GM23338 (cell line): ENCODE results near the gene PLCH2. TPM values are rescaled to one million over a fixed set of nuclear protein-coding genes. Genes with fewer than 3 reads are reported as not detected.

Experiments used
- ATAC-seq: fragments of 200-7000 bp; cut with Tn5 transposase; 3 replicates; pipeline ENCODE4 v1.9.1; 2020
- DNase-seq: peaks from one replicate; pipeline ENCODE4 v3.0.0-alpha.2; 2015; ENCODE audit warnings: low spot score
- H2AFZ ChIP-seq: fragments of 200-600 bp; sonication (generic); 2 replicates; pipeline ENCODE4 v1.8.0; 2016; ENCODE audit warnings: antibody characterized with exemption, mild to moderate bottlenecking, moderate library complexity
- H3F3A ChIP-seq: fragments of 200-600 bp; sonication (generic); replicated peaks from 2 replicates; pipeline ENCODE4 v1.8.0; 2017; ENCODE audit warnings: antibody characterized with exemption, mixed run types, low read depth
- H3K27ac ChIP-seq: fragments of 200-600 bp; sonication (generic); 2 replicates; pipeline ENCODE4 v1.6.1; 2016; ENCODE audit warnings: low read depth
- H3K27me3 ChIP-seq: fragments of 200-600 bp; sonication (generic); 2 replicates; pipeline ENCODE4 v1.8.0; 2016; ENCODE audit warnings: mild to moderate bottlenecking, mixed run types, moderate library complexity; ENCODE audit not compliant: insufficient read depth
- H3K36me3 ChIP-seq: fragments of 200-600 bp; sonication (generic); 2 replicates; pipeline ENCODE4 v1.8.0; 2016; ENCODE audit warnings: mild to moderate bottlenecking; ENCODE audit not compliant: insufficient read depth
- H3K4me1 ChIP-seq: fragments of 200-600 bp; sonication (generic); 2 replicates; pipeline ENCODE4 v1.8.0; 2016; ENCODE audit warnings: mild to moderate bottlenecking, moderate library complexity; ENCODE audit not compliant: insufficient read depth
- H3K4me2 ChIP-seq: fragments of 200-600 bp; sonication (generic); 2 replicates; pipeline ENCODE4 v1.7.1; 2017; ENCODE audit warnings: mixed run types
- H3K4me3 ChIP-seq: fragments of 200-600 bp; sonication (generic); 2 replicates; pipeline ENCODE4 v1.6.1; 2016; ENCODE audit warnings: mixed run types
- H3K79me2 ChIP-seq: fragments of 200-600 bp; sonication (generic); replicated peaks from 2 replicates; pipeline ENCODE4 v1.8.0; 2017; ENCODE audit warnings: mild to moderate bottlenecking; ENCODE audit not compliant: insufficient read depth
- H3K9me2 ChIP-seq: fragments of 200-600 bp; sonication (generic); 2 replicates; pipeline ENCODE4 v1.8.0; 2017; ENCODE audit not compliant: insufficient read depth
- H4K20me1 ChIP-seq: fragments of 200-600 bp; sonication (generic); replicated peaks from 2 replicates; pipeline ENCODE4 v1.8.0; 2017; ENCODE audit warnings: mild to moderate bottlenecking; ENCODE audit not compliant: insufficient read depth
- H3K27ac Mint-ChIP-seq: 2 replicates; pipeline ENCODE4 v1.8.0; 2020; ENCODE audit warnings: inconsistent platforms, mild to moderate bottlenecking, moderate library complexity, mixed read lengths
- H3K27me3 Mint-ChIP-seq: 3 replicates; pipeline ENCODE4 v1.8.0; 2022; ENCODE audit warnings: low read depth, mild to moderate bottlenecking, moderate library complexity, mixed read lengths, inconsistent platforms; ENCODE audit not compliant: insufficient read depth, poor library complexity
- H3K36me3 Mint-ChIP-seq: 3 replicates; pipeline ENCODE4 v1.8.0; 2021; ENCODE audit warnings: low read depth, mild to moderate bottlenecking, inconsistent platforms, moderate library complexity, mixed read lengths
- H3K4me1 Mint-ChIP-seq: 3 replicates; pipeline ENCODE4 v1.8.0; 2020; ENCODE audit warnings: mild to moderate bottlenecking, inconsistent platforms, mixed read lengths
- H3K4me3 Mint-ChIP-seq: 3 replicates; pipeline ENCODE4 v1.8.0; 2021; ENCODE audit warnings: moderate library complexity, mild to moderate bottlenecking, inconsistent platforms, mixed read lengths
- H3K9me3 Mint-ChIP-seq: 3 replicates; pipeline ENCODE4 v1.8.0; 2020; ENCODE audit warnings: moderate library complexity, mild to moderate bottlenecking, inconsistent platforms, mixed read lengths
- CREB1 ChIP-seq: fragments of 250-450 bp; sonication (Bioruptor Pico); IDR thresholded peaks from 2 replicates; pipeline ENCODE4 v1.5.0; 2020; ENCODE audit warnings: low read depth, mild to moderate bottlenecking, moderate library complexity
- CTCF ChIP-seq, 2 experiments: fragments of 200-600 bp in 1 of 2; sonication (generic) in 1 of 2; conservative IDR thresholded peaks; 2 replicates each; pipeline versions ENCODE4 v1.5.1 to v1.6.1; 2016 to 2017; ENCODE audit warnings: antibody characterized with exemption in 2 of 2, low read depth in 2 of 2, mild to moderate bottlenecking in 2 of 2, moderate library complexity in 1 of 2
- ETS1 ChIP-seq: IDR thresholded peaks from 2 replicates; pipeline ENCODE4 v1.6.1; 2016; ENCODE audit warnings: antibody characterized with exemption
- EZH2 ChIP-seq: fragments of 200-600 bp; sonication (generic); IDR thresholded peaks from one replicate; pipeline ENCODE4 v1.8.0; 2017; ENCODE audit warnings: antibody characterized with exemption, mild to moderate bottlenecking, low read depth; ENCODE audit not compliant: unreplicated experiment
- EZH2phosphoT487 ChIP-seq: fragments of 200-600 bp; sonication (generic); IDR thresholded peaks from one replicate; pipeline ENCODE4 v1.8.1; 2018; ENCODE audit warnings: antibody characterized with exemption; ENCODE audit not compliant: unreplicated experiment
- JUNB ChIP-seq: IDR thresholded peaks from one replicate; pipeline ENCODE4 v1.6.1; 2016; ENCODE audit warnings: antibody characterized with exemption; ENCODE audit not compliant: unreplicated experiment
- NANOG ChIP-seq: IDR thresholded peaks from 2 replicates; pipeline ENCODE4 v1.6.1; 2016; ENCODE audit warnings: antibody characterized with exemption, borderline replicate concordance
- POLR2AphosphoS5 ChIP-seq: IDR thresholded peaks from 2 replicates; pipeline ENCODE4 v1.6.1; 2016; ENCODE audit warnings: antibody characterized with exemption, low read depth
- REST ChIP-seq: IDR thresholded peaks from one replicate; pipeline ENCODE4 v1.6.1; 2018; ENCODE audit warnings: antibody characterized with exemption; ENCODE audit not compliant: unreplicated experiment
- STAT1 ChIP-seq: IDR thresholded peaks from one replicate; pipeline ENCODE4 v1.6.1; 2016; ENCODE audit warnings: antibody characterized with exemption; ENCODE audit not compliant: unreplicated experiment
- ZNF114 ChIP-seq: fragments of 250-450 bp; sonication (Bioruptor Pico); IDR thresholded peaks from 2 replicates; pipeline ENCODE4 v1.5.0; 2020; ENCODE audit warnings: mild to moderate bottlenecking, moderate library complexity
- ZNF331 ChIP-seq: fragments of 250-450 bp; sonication (Bioruptor Pico); IDR thresholded peaks from 2 replicates; pipeline ENCODE4 v1.5.0; 2020; ENCODE audit warnings: low read depth, mild to moderate bottlenecking, moderate library complexity
- polyA plus RNA-seq: library from polyadenylated mRNA; unstranded; fragments of >200 nt; fragmentation: Nextera tagmentation; extraction: Ambion mirVana; gene quantifications from 2 replicates; pipeline ENCODE4 v1.2.1, GENCODE V29; 2016
- total RNA-seq: library from RNA; depleted of rRNA; stranded (reverse); fragments of >200 nt; shearing (Covaris generic); gene quantifications from 2 replicates; pipeline ENCODE4 v1.2.3, GENCODE V29; 2014

Gene PLCH2
- total and polyA plus RNA-seq, 2 experiments from 2014 or later: 0.31 TPM; not detected in 1

DNA sequence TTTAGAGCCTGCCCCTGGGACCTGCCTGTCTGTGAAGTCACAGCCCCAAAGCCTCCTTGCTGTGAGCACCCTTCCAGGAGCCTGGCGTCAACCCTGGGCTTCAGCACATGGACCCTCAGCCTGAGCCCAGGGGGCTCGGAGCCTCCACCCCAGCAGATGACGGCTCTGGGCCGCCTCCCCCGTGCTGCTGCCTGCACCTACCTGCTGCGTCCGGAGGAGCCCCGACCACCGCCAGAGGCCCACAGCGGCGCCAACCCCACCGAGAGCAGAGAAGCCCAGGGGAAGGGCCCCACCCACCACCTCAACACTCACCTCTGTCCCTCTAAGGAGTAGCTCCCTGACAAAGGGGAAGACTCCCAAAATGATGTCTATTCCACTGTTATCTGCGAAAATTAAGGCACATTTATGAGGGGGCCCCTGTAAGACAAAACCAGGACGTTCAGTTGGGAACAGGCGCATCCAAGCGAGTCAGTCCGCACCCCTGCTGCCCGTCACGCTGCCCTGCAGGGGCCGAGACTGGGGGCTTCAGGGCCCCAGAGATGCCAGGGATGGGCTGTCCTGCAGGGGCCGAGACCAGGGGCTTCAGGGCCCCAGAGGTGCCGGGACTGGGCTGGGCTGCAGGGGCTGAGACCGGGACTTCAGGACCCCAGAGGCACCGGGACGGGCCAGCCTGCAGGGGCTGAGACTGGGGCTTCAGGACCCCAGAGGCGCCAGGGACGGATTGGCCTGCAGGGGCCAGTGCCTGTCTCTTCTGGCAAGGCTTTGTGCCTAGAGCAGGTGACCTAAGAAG is 34.5 kb downstream of the PLCH2 start (continued):
- no peak for TF ChIP-seq EZH2phosphoT487
- no peak for TF ChIP-seq ZNF331
- no peak for TF ChIP-seq ETS1
- TF ChIP-seq NANOG: no peak
- no peak for TF ChIP-seq CREB1 (CRISPR knock-in tag)
- TF ChIP-seq CTCF (conservative IDR thresholded peaks at IDR 0.05; ENCODE audit: low read depth in 2 of 2): no peak

DNA sequence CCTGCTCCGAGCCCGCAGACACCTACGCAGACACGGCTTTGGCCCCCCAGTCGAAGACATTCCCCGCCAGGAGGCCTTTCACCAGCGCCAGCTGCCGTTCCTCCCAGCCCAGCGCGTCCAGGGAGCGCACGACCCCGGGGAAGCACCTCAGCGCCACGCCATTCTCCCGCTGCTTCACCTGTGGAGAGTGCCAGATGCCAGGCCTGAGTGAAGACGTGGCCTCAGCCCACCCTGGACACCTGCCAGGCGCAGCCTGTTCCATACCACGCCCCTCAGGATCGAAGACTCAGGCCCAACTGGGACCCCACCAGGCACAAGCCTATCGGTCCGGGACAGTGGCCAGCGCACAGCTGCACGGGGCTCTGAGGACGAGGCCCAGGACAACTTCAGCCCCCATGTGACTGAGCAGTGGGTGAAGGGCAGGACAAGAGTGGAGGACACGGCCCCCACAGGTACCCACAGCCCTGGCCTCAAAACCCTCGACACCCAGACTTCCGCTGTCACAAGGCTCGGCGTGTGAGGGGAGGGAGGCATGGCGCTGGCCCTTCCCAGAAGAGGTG is 36.9 kb downstream of the PLCH2 start:
- no peaks in the 10 kb centered on the region for H3K9me3 Mint-ChIP-seq
- no peak for TF ChIP-seq CTCF (conservative IDR thresholded peaks at IDR 0.05; ENCODE audit: low read depth in 2 of 2)
- no peak for TF ChIP-seq ZNF114 (CRISPR knock-in tag)
- TF ChIP-seq ZNF331: no peak
- TF ChIP-seq REST: no peak
- TF ChIP-seq ETS1: no peak
- TF ChIP-seq EZH2: no peak
- TF ChIP-seq STAT1: no peak
- no peak for TF ChIP-seq POLR2AphosphoS5
- no peak for TF ChIP-seq JUNB
- no peak for TF ChIP-seq NANOG

More for the DNA sequence above, 36.9 kb downstream of the PLCH2 start:
- Mint-ChIP-seq H3K4me3 (no peak overlapping the region), H3K4me1 (no peaks in the 10 kb centered on the region), H3K27ac (no peak overlapping the region), H3K27me3 (peaks cover 3% of the 10 kb centered on the region), H3K36me3 (peaks cover 27% of the 10 kb centered on the region)
- ATAC-seq (no peak), DNase-seq (no peak)
- Histone ChIP-seq H3K27me3 (no peaks in the 10 kb centered on the region), H3K79me2 (no peaks in the 10 kb centered on the region), H4K20me1 (no peaks in the 10 kb centered on the region; the same call in 1 of the 2 replicates), H3K9me2 (no peaks in the 10 kb centered on the region), H3K4me3 (no peak overlapping the region), H3K4me2 (no peak overlapping the region), H3K27ac (no peak overlapping the region), H3F3A (no peaks in the 10 kb centered on the region), H3K4me1 (no peaks in the 10 kb centered on the region), H2AFZ (no peak overlapping the region), H3K36me3 (no peaks in the 10 kb centered on the region; the same call in 1 of the 2 replicates)
